Gastrocnemius medialis (tissue), 4 donors: ENCODE results near the gene IRS1. TPM values are rescaled to one million over a fixed set of nuclear protein-coding genes. Genes with fewer than 3 reads are reported as not detected.

Source experiments
- ATAC-seq, 2 donors: fragments of 150-250 bp; one replicate each; pipeline ENCODE4 v1.9.1; 2016
- DNase-seq, 2 donors: peaks; one replicate each; pipeline ENCODE4 v3.0.0-alpha.2; 2019
- H3K27ac ChIP-seq, 4 donors: fragments of 200-600 bp; sonication (generic); 1 replicate in 1 of 4; 2 replicates in 3 of 4; pipeline ENCODE4 v1.5.1; 2016 to 2018; ENCODE audit warnings: mild to moderate bottlenecking in 2 of 4, moderate library complexity in 1 of 4
- H3K27me3 ChIP-seq, 3 donors: fragments of 200-600 bp; sonication (generic) in 2 of 3; 1 replicate in 1 of 3; 2 replicates in 2 of 3; pipeline versions ENCODE4 v1.5.1 to v1.6.0; 2016 to 2019; ENCODE audit warnings: mild to moderate bottlenecking in 1 of 3, moderate library complexity in 1 of 3
- H3K36me3 ChIP-seq, 2 donors: fragments of 200-600 bp; sonication (generic) in 1 of 2; one replicate each; pipeline ENCODE4 v1.5.1; 2017 to 2018
- H3K4me1 ChIP-seq, 2 donors: fragments of 200-600 bp; sonication (generic) in 1 of 2; one replicate each; pipeline ENCODE4 v1.5.1; 2016 to 2017; ENCODE audit warnings: mild to moderate bottlenecking in 2 of 2
- H3K4me3 ChIP-seq, 4 donors: fragments of 200-600 bp; sonication (generic) in 3 of 4; 1 replicate in 1 of 4; 2 replicates in 3 of 4; pipeline ENCODE4 v1.5.1; 2016 to 2019; ENCODE audit warnings: mild to moderate bottlenecking in 2 of 4
- H3K9me3 ChIP-seq, 3 donors: fragments of 200-600 bp; sonication (generic) in 2 of 3; 1 replicate in 1 of 3; 2 replicates in 2 of 3; pipeline ENCODE4 v1.5.1; 2016 to 2019
- POLR2A ChIP-seq, 2 donors: fragments of 450-650 bp; IDR thresholded peaks; one replicate each; pipeline ENCODE4 v1.6.1; 2017; ENCODE audit warnings: antibody characterized with exemption in 2 of 2, mild to moderate bottlenecking in 2 of 2, moderate library complexity in 2 of 2
- in situ Hi-C, 4 donors: fragments of 200-750 bp; cut with MboI; loops; one replicate each; pipeline versions ENCODE4 v1.15.0 to v1.8.0; 2017; ENCODE audit warnings: low sequenced_read_pairs in 4 of 4
- intact Hi-C: fragments of 100-400 bp; cut with DNase I; formaldehyde crosslinking; loops from one replicate; pipeline ENCODE4 v1.15.1; 2023; ENCODE audit warnings: low total_unique reads
- total RNA-seq, 4 donors: library from RNA; depleted of rRNA; stranded (reverse); fragments of >200 nt; gene quantifications; one replicate each; pipeline versions ENCODE4 v1.1.0 to v1.2.3, GENCODE V29; 2016
- TF ChIP-seq, protein P1 (sequence below), 5 experiments: fragments of 450-650 bp in 3 of 5; fragments of 200-600 bp in 2 of 5; sonication (generic) in 2 of 5; IDR thresholded peaks in 4 of 5; conservative IDR thresholded peaks in 1 of 5; 1 replicate in 4 of 5; 2 replicates in 1 of 5; pipeline ENCODE4 v1.5.1; 2016 to 2019; ENCODE audit warnings: antibody characterized with exemption in 5 of 5, mild to moderate bottlenecking in 3 of 5, moderate library complexity in 3 of 5

Gene IRS1
- total RNA-seq, 4 donors from 2014 or later: 2.2 to 71.1 (median 6.3) TPM

DNA sequence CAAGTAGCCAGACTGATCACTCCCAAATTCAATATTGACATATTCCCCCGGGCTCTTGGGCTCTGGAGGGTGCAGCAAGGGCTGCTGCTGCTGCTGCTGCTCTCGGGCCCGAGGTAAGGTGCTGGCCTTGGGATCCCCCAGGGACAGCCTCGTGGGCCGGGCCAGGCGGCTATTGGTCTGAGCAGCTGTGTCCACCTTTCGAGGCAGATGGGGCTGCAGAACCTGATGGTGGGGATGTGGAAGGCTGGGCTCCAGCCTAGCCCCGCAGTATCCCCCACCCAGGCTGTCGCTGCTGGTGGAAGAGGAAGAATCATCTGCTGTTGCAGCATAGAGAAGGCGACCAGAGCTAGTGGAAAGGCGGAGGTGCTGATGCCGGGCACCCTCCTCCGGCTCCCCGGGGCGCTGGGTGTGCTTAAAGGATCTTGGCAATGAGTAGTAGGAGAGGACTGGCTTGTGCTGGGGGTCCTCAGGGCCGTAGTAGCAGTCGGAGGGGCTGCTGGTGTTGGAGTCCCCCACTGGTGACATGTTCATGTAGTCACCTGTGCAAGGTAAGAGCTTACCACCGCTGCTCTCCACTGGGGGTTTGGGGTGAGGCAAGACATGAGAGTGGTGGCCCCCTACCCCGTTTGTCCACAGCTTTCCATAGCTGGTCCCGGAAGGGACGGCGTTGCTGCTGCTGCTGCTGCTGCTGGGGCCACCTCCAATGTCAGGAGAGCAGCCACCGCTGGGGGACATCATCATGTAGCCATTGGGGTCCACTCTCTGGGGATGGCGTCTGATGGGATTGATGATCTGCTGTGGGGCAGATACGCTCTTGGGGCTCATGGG, 3.4 kb downstream of the IRS1 start:
- peak overlapping the region; percentile 79 to 95 (median 88) for H3K4me3 ChIP-seq
- peaks cover 44 to 56% of the 10 kb centered on the region in 2 donors for H3K4me1 ChIP-seq
- no peaks in the 10 kb centered on the region for H3K9me3 ChIP-seq
- no peak for ATAC-seq
- H3K27ac ChIP-seq: peak overlapping the region; percentile 95 to 99 (median 98)
- in situ Hi-C loops: loop anchor here in 2 of 4 donors (10.0 to 25.0 kb wide), 2 partner anchors 51 to 134 kb away; no protein-coding TSS in a partner anchor
- DNase-seq: no peak
- no peaks in the 10 kb centered on the region for H3K27me3 ChIP-seq
- intact Hi-C loops: loop anchor here (1.0 to 10.0 kb wide), 6 partner anchors 61 to 709 kb away; no protein-coding TSS in a partner anchor
- no peak for TF ChIP-seq POLR2A (IDR thresholded peaks at IDR 0.05)
- TF ChIP-seq, protein P1, sequence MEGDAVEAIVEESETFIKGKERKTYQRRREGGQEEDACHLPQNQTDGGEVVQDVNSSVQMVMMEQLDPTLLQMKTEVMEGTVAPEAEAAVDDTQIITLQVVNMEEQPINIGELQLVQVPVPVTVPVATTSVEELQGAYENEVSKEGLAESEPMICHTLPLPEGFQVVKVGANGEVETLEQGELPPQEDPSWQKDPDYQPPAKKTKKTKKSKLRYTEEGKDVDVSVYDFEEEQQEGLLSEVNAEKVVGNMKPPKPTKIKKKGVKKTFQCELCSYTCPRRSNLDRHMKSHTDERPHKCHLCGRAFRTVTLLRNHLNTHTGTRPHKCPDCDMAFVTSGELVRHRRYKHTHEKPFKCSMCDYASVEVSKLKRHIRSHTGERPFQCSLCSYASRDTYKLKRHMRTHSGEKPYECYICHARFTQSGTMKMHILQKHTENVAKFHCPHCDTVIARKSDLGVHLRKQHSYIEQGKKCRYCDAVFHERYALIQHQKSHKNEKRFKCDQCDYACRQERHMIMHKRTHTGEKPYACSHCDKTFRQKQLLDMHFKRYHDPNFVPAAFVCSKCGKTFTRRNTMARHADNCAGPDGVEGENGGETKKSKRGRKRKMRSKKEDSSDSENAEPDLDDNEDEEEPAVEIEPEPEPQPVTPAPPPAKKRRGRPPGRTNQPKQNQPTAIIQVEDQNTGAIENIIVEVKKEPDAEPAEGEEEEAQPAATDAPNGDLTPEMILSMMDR (IDR thresholded peaks at IDR 0.05 in 4 of 5, conservative IDR thresholded peaks at IDR 0.05 in 1 of 5): no peak
- no peaks in the 10 kb centered on the region for H3K36me3 ChIP-seq

DNA sequence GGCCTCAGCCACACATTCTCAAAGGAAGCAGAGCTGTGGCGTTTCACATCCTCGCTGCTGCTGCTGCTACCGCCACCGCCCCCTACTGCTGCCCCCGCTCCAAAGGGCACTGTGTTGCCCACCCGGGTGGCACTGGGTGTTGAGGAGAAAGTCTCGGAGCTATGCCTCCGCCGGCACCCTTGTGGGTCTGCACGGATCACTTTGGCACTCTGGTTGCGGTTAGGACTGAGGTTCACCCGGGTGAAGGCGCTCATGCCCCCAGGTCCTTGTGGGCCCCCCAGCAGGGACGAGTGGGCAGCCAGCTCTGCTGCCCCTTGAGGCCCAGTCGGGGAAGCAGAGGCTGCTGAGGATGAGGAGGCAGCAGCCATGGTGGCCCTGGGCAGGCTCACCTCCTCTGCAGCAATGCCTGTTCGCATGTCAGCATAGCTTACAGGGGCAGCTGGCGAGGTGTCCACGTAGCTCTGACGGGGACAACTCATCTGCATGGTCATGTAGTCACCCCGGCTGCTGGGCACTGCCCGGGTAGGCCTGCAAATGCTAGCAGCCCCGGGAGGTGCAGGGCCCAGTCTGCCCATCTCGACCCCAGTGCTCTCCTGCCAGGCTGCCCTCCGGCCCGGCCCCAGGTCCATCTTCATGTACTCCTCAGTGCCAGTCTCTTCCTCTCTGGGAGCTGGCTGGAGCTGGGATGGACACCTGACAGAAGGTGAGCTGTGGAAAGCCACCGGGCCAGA, 4.2 kb downstream of the IRS1 start:
- no peak for ATAC-seq
- no peaks in the 10 kb centered on the region for H3K27me3 ChIP-seq
- peak; percentile 31 to 55 for DNase-seq
- intact Hi-C loops (loop anchor here (1.0 to 10.0 kb wide), 7 partner anchors 61 to 709 kb away; no protein-coding TSS in a partner anchor), in situ Hi-C loops (loop anchor here in 2 of 4 donors (10.0 to 25.0 kb wide), 2 partner anchors 51 to 133 kb away; no protein-coding TSS in a partner anchor)
- H3K9me3 ChIP-seq: no peaks in the 10 kb centered on the region
- no peaks in the 10 kb centered on the region for H3K36me3 ChIP-seq
- peak; percentile 35 to 71 for TF ChIP-seq POLR2A (IDR thresholded peaks at IDR 0.05)
- TF ChIP-seq, protein P1 (IDR thresholded peaks at IDR 0.05 in 4 of 5, conservative IDR thresholded peaks at IDR 0.05 in 1 of 5): peak in 2 of 5 experiments; percentile 25 to 52
- H3K4me1 ChIP-seq: peaks cover 45 to 54% of the 10 kb centered on the region in 2 donors
- peak overlapping the region; percentile 19 to 95 (median 80) for H3K4me3 ChIP-seq
- H3K27ac ChIP-seq: peak overlapping the region; percentile 95 to 99 (median 98)

DNA sequence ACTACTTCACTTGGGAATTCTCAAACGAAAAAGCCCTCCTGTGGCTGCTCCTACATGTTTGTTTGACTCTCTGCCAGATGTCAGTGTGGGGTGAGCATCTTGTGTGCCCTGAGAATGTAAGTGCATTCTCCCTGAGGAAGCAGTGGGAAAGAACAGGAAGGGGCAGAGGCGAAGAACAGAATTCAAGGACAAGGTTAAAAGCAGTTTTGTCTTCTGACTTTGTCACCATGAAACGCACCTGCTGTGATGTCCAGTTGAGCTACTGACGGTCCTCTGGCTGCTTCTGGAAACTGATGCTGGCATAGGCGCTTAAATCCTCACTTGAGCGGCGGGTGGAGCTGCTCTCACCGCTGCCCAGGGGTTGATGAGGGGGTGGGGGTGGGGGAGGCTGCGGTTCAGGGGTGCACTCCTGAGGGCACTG, 4.9 kb downstream of the IRS1 start:
- peak; percentile 47 to 55 for DNase-seq
- in situ Hi-C loops (loop anchor here in 2 of 4 donors (5.0 to 25.0 kb wide), 3 partner anchors 50 to 132 kb away; no protein-coding TSS in a partner anchor), intact Hi-C loops (loop anchor here (2.0 to 10.0 kb wide), 6 partner anchors 37 to 650 kb away; no protein-coding TSS in a partner anchor)
- Histone ChIP-seq H3K36me3 (no peaks in the 10 kb centered on the region), H3K9me3 (no peaks in the 10 kb centered on the region), H3K4me1 (peaks cover 47 to 57% of the 10 kb centered on the region in 2 donors), H3K27me3 (no peaks in the 10 kb centered on the region), H3K27ac (peak overlapping the region; percentile 95 to 99 (median 98)), H3K4me3 (peak overlapping the region; percentile 19 to 95 (median 80))
- ATAC-seq: no peak
- TF ChIP-seq, protein P1 (IDR thresholded peaks at IDR 0.05 in 4 of 5, conservative IDR thresholded peaks at IDR 0.05 in 1 of 5): no peak
- TF ChIP-seq POLR2A (IDR thresholded peaks at IDR 0.05): no peak

DNA sequence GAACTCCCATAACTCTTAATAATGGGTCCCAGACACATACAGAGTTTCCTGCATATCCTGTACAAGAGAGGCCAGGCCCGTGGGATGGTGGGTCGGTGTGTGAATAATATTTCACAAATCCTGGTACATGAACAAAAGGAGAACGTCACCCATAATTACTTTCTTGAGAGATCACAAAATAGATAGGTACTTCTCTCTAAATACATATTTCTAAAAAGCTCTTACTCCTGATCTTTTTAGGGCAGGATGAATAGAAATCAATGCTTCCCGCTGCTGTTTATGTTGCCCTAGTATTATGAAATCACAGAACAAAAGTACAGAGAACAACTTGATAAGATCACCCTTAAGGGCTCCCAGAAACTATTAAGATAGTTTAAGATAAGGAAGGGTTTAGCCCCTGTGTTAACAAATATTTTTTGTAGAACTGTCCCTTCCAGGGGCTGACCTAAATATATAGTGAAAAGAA, 5.4 kb downstream of the IRS1 start:
- TF ChIP-seq, protein P1 (IDR thresholded peaks at IDR 0.05 in 4 of 5, conservative IDR thresholded peaks at IDR 0.05 in 1 of 5): no peak
- TF ChIP-seq POLR2A (IDR thresholded peaks at IDR 0.05): no peak
- Histone ChIP-seq H3K36me3 (no peaks in the 10 kb centered on the region), H3K4me3 (peak overlapping the region; percentile 19 to 95 (median 80)), H3K27ac (peak overlapping the region; percentile 95 to 99 (median 98)), H3K27me3 (no peaks in the 10 kb centered on the region), H3K4me1 (peaks cover 52 to 63% of the 10 kb centered on the region in 2 donors), H3K9me3 (no peaks in the 10 kb centered on the region)
- intact Hi-C loops (loop anchor here (2.0 to 10.0 kb wide), 4 partner anchors 37 to 649 kb away; no protein-coding TSS in a partner anchor), in situ Hi-C loops (loop anchor here in 2 of 4 donors (5.0 to 25.0 kb wide), 3 partner anchors 49 to 132 kb away; no protein-coding TSS in a partner anchor)
- DNase-seq (no peak), ATAC-seq (no peak)
